K562 (cell line): ENCODE results near the gene OR52W1. TPM values are rescaled to one million over a fixed set of nuclear protein-coding genes. Genes with fewer than 3 reads are reported as not detected.

Experiments
- ATAC-seq: fragments of 200-7000 bp; cut with Tn5 transposase; 3 replicates; pipeline ENCODE4 v1.9.1; 2020; ENCODE audit warnings: moderate library complexity
- BruUV-seq: library from RNA; stranded (reverse); fragments of 400-500 nt; replicated peaks from 2 replicates; lab custom pipeline; 2021; lab: Mats Ljungman, UMichigan
- CTCF ChIA-PET: fragments of 300-600 bp; formaldehyde crosslinking; extraction: SDS; loops from one replicate; lab custom pipeline; 2021; ENCODE audit warnings: low intra/inter-chr PET ratio; lab: Yijun Ruan, JAX
- POLR2A ChIA-PET: fragments of 300-600, 350-650 bp; sonication (Branson Sonifier 250); formaldehyde crosslinking; extraction: SDS; loops from one replicate; lab custom pipeline; 2021; ENCODE audit warnings: antibody characterized with exemption, inconsistent platforms; lab: Yijun Ruan, JAX
- DNase-seq, 4 experiments: peaks; one replicate each; pipeline versions ENCODE4 v3.0.0 to v3.0.0-alpha.2; 2011 to 2018; ENCODE audit warnings: low spot score in 3 of 4, mixed read lengths in 3 of 4; ENCODE audit errors: extremely low read depth in 1 of 4
- FAIRE-seq: peaks from 2 replicates; lab custom pipeline; 2011; peaks lifted over from hg19 to GRCh38; lab: Jason Lieb, UNC
- H2AFZ ChIP-seq: 2 replicates; pipeline ENCODE4 v1.6.0; 2011; ENCODE audit warnings: low read depth, low read length, control low read depth, inconsistent platforms
- H3K27ac ChIP-seq: fragments of 200-600 bp; 3 replicates; pipeline ENCODE4 v1.8.0; 2011; ENCODE audit warnings: low read depth, mild to moderate bottlenecking, control low read depth, inconsistent platforms, low read length, moderate library complexity, mixed read lengths; ENCODE audit errors: extremely low read depth
- H3K27me3 ChIP-seq, 2 experiments: fragments of 300-600 bp in 1 of 2; 2 replicates in 1 of 2; 3 replicates in 1 of 2; pipeline versions ENCODE4 v1.6.0 to v1.8.0; 2011; ENCODE audit warnings: inconsistent platforms in 2 of 2, low read length in 2 of 2, mild to moderate bottlenecking in 1 of 2, mixed read lengths in 1 of 2, moderate library complexity in 1 of 2; ENCODE audit not compliant: control insufficient read depth in 2 of 2, insufficient read depth in 2 of 2
- H3K36me3 ChIP-seq: fragments of 300-600 bp; 3 replicates; pipeline ENCODE4 v1.8.0; 2011; ENCODE audit warnings: mild to moderate bottlenecking, low read length, inconsistent platforms; ENCODE audit not compliant: control insufficient read depth, insufficient read depth
- H3K4me1 ChIP-seq, 2 experiments: fragments of 200-600 bp in 1 of 2; replicated peaks in 1 of 2; 2 replicates in 1 of 2; 3 replicates in 1 of 2; pipeline versions ENCODE4 v1.5.1 to v1.8.0; 2011; ENCODE audit warnings: inconsistent platforms in 2 of 2, low read length in 2 of 2, mild to moderate bottlenecking in 1 of 2, mixed read lengths in 1 of 2, moderate library complexity in 1 of 2; ENCODE audit not compliant: control insufficient read depth in 2 of 2, insufficient read depth in 2 of 2
- H3K4me2 ChIP-seq: 2 replicates; pipeline ENCODE4 v1.6.1; 2011; ENCODE audit warnings: low read length, control low read depth, inconsistent platforms, mixed read lengths; ENCODE audit not compliant: insufficient read depth
- H3K4me3 ChIP-seq: fragments of 200-600 bp; sonication (generic), shearing (Covaris generic); 2 replicates; pipeline ENCODE4 v1.5.1; 2016; ENCODE audit warnings: control low read depth, inconsistent platforms
- H3K79me2 ChIP-seq: fragments of 200-600 bp; 3 replicates; pipeline ENCODE4 v1.8.0; 2011; ENCODE audit warnings: low read length, inconsistent platforms; ENCODE audit not compliant: control insufficient read depth, insufficient read depth
- H3K9ac ChIP-seq, 2 experiments: 2 replicates each; pipeline versions ENCODE4 v1.6.0 to v1.6.1; 2011; ENCODE audit warnings: low read depth in 2 of 2, low read length in 2 of 2, control low read depth in 1 of 2, inconsistent platforms in 1 of 2, mild to moderate bottlenecking in 1 of 2, mixed read lengths in 1 of 2; ENCODE audit not compliant: insufficient read depth in 1 of 2
- H3K9me1 ChIP-seq: one replicate; pipeline ENCODE4 v1.6.0; 2011; ENCODE audit warnings: inconsistent platforms, mild to moderate bottlenecking, low read length, moderate library complexity; ENCODE audit not compliant: control insufficient read depth, insufficient read depth
- H3K9me3 ChIP-seq: replicated peaks from 2 replicates; pipeline ENCODE4 v1.5.1; 2011; ENCODE audit warnings: low read depth, low read length, inconsistent platforms; ENCODE audit not compliant: control insufficient read depth, insufficient read depth
- H4K20me1 ChIP-seq: replicated peaks from 2 replicates; pipeline ENCODE4 v1.6.1; 2011; ENCODE audit warnings: low read length, inconsistent platforms, mixed read lengths; ENCODE audit not compliant: control insufficient read depth, insufficient read depth
- CSDE1 ChIP-seq, 2 experiments: fragments of 450-650 bp; IDR thresholded peaks; 2 replicates each; pipeline ENCODE4 v1.6.1; 2016; ENCODE audit warnings: mild to moderate bottlenecking in 1 of 2
- EP300 ChIP-seq: IDR thresholded peaks from 2 replicates; pipeline ENCODE4 v1.6.1; 2012; ENCODE audit warnings: low read length, improper control_type of control experiment
- HOXB6 ChIP-seq: fragments of 250-450 bp; sonication (Bioruptor Pico); IDR thresholded peaks from 2 replicates; pipeline ENCODE4 v1.5.1; 2022; ENCODE audit warnings: mild to moderate bottlenecking, borderline replicate concordance
- IRF9 ChIP-seq: fragments of 450-650 bp; IDR thresholded peaks from 2 replicates; pipeline ENCODE4 v1.6.1; 2016; ENCODE audit warnings: missing biosample characterization, missing genetic modification characterization
- KLF6 ChIP-seq: fragments of 250-450 bp; sonication (Bioruptor Pico); IDR thresholded peaks from 2 replicates; pipeline ENCODE4 v1.4.0; 2020; ENCODE audit warnings: mild to moderate bottlenecking, moderate library complexity, borderline replicate concordance
- MBD2 ChIP-seq: sonication (generic); IDR thresholded peaks from 2 replicates; pipeline ENCODE4 v1.6.1; 2016; ENCODE audit warnings: low read depth, borderline replicate concordance
- NR4A1 ChIP-seq, 2 experiments: fragments of 250-450 bp in 1 of 2; fragments of 450-650 bp in 1 of 2; sonication (Bioruptor Pico) in 1 of 2; IDR thresholded peaks; 2 replicates each; pipeline versions ENCODE4 v1.4.0 to v1.6.1; 2016 to 2020; ENCODE audit warnings: mild to moderate bottlenecking in 2 of 2, missing compliant biosample characterization in 1 of 2, missing genetic modification characterization in 1 of 2, moderate library complexity in 1 of 2
- POLR2G ChIP-seq: fragments of 200-400 bp; formaldehyde crosslinking; IDR thresholded peaks from 2 replicates; pipeline ENCODE4 v1.6.1; 2017; ENCODE audit warnings: low read depth, mild to moderate bottlenecking, antibody characterized with exemption, low read length, moderate library complexity
- ZBTB26 ChIP-seq: fragments of 450-650 bp; formaldehyde crosslinking; IDR thresholded peaks from 2 replicates; pipeline ENCODE4 v1.4.0; 2022; ENCODE audit warnings: missing genetic modification characterization
- ZNF133 ChIP-seq: fragments of 250-450 bp; sonication (Bioruptor Pico); IDR thresholded peaks from 2 replicates; pipeline ENCODE4 v1.4.0; 2020; ENCODE audit warnings: mild to moderate bottlenecking
- ZSCAN32 ChIP-seq: fragments of 450-650 bp; formaldehyde crosslinking; IDR thresholded peaks from 2 replicates; pipeline ENCODE4 v1.4.0; 2020; ENCODE audit warnings: mild to moderate bottlenecking, moderate library complexity
- WGBS: fragments of 100-300 bp; shearing (Covaris generic); methylation state at CpG from one replicate; pipeline ENCODE4 v1.1.6; 2016; ENCODE audit warnings: low coverage, mixed read lengths; ENCODE audit not compliant: insufficient coverage; ENCODE audit errors: missing lambda C conversion rate; 5-methylcytosine and 5-hydroxymethylcytosine counted together
- in situ Hi-C: fragments of 300-500 bp; cut with MboI; formaldehyde crosslinking; loops from 4 replicates; pipeline ENCODE4 v1.15.0; 2018; ENCODE audit warnings: inconsistent platforms, mixed read lengths
- intact Hi-C: fragments of 100-400 bp; cut with micrococcal nuclease; formaldehyde crosslinking; loops from 2 replicates; pipeline ENCODE4 v1.14.2; 2022
- polyA plus RNA-seq, 8 experiments: library from polyadenylated mRNA; depleted of rRNA in 4 of 8; stranded (reverse) in 5 of 8; unstranded in 3 of 8; fragments of >200 nt; fragmentation: Nextera tagmentation in 2 of 8; fragmentation: Illumina TruSeq in 1 of 8; extraction: Ambion mirVana in 2 of 8; extraction: Trizol in 1 of 8; gene quantifications; 2 replicates each; pipeline versions ENCODE4 v1.2.1 to v1.2.3, GENCODE V29; 2011 to 2014; ENCODE audit warnings: inconsistent platforms in 1 of 8, missing spikeins in 1 of 8
- total RNA-seq, 7 experiments: library from RNA; depleted of rRNA in 6 of 7; stranded (reverse); fragments of >200 nt in 6 of 7; fragmentation: Illumina TruSeq in 2 of 7; extraction: Trizol in 2 of 7; gene quantifications; 2 replicates each; pipeline versions ENCODE4 v1.2.1 to v1.2.3, GENCODE V29; 2011 to 2021; ENCODE audit warnings: low replicate concordance in 1 of 7

Gene OR52W1
- total and polyA plus RNA-seq, 9 of the 15 experiments (the other 6 are each of a cell fraction or from before 2014, with no cell fraction given): not detected

- no peaks in the 10 kb centered on the region for H3K79me2 ChIP-seq
- TF ChIP-seq HOXB6 (CRISPR knock-in tag) (no peak), POLR2G (0 out of 2 replicates have a peak, but pooled peaks have one; percentile 7), KLF6 (CRISPR knock-in tag) (no peak)
- TF ChIP-seq, all 486 proteins: peak for 1
- Histone ChIP-seq H2AFZ (no peak overlapping the region), H3K27me3 (no peaks in the 10 kb centered on the region), H3K27ac (no peak overlapping the region), H3K9ac (no peak overlapping the region), H3K36me3 (peaks cover 48% of the 10 kb centered on the region; the same call in 2 of the 3 replicates), H3K4me1 (peaks cover 0 to 3% of the 10 kb centered on the region in 2 experiments; a peak in 1 of 5 replicates), H3K9me1 (no peaks in the 10 kb centered on the region), H3K9me3 (no peaks in the 10 kb centered on the region), H3K4me2 (no peak overlapping the region), H4K20me1 (no peaks in the 10 kb centered on the region), H3K4me3 (no peak overlapping the region)
- no peak for FAIRE-seq
- BruUV-seq: no TSS peak
- no peak for DNase-seq
- POLR2A ChIA-PET: no interaction called here
- ATAC-seq: no peak
- in situ Hi-C loops: no loop called here
- CTCF ChIA-PET: no interaction called here
- intact Hi-C loops: no loop called here
- WGBS: 94% methylated on average over 9 of the region's 9 CpGs
Measured at GRCh38 chr11:6210274-6210955, 11.4 kb downstream of the OR52W1 start.

DNA sequence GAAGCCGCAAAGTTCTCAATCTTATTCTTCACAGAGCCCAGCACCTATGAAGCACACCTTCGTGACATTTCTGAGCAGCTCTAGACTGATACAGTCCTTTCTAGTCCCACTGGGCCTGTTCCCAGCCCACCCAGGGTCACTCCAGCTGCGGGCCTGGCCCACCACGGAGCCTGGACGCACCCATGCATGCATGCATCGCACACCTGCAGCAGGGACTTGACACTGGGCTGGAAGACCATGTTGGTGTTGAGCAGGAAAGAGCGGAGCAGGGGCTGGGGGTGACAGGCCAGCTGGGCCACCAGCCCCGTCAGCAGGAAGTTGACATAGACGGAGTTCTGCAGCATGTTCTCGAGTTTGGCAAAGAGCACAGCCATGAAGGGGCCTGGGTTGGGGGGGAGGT, 15.5 kb downstream of the OR52W1 start:
- H2AFZ ChIP-seq: no peak overlapping the region
- FAIRE-seq: no peak
- intact Hi-C loops: no loop called here
- TF ChIP-seq ZBTB26 (CRISPR knock-in tag): no peak
- TF ChIP-seq CSDE1 (IDR thresholded peaks at IDR 0.05): no peak
- TF ChIP-seq ZSCAN32: no peak
- no peak for TF ChIP-seq IRF9 (tag)
- TF ChIP-seq EP300: no peak
- no peak for TF ChIP-seq ZNF133 (CRISPR knock-in tag)
- TF ChIP-seq MBD2: no peak
- TF ChIP-seq NR4A1 (CRISPR knock-in tag; IDR thresholded peaks at IDR 0.05): no peak
- TF ChIP-seq NR4A1 (tag; IDR thresholded peaks at IDR 0.05): no peak

More for the DNA sequence above, 15.5 kb downstream of the OR52W1 start:
- Histone ChIP-seq H3K9ac (peak overlapping the region in 1 of 2 experiments; percentile 6; a peak in 1 of 4 replicates), H3K79me2 (no peaks in the 10 kb centered on the region), H3K36me3 (peaks cover 70% of the 10 kb centered on the region; the same call in 2 of the 3 replicates), H3K4me3 (no peak overlapping the region), H3K9me1 (no peaks in the 10 kb centered on the region), H3K9me3 (no peaks in the 10 kb centered on the region), H3K27ac (no peak overlapping the region), H4K20me1 (no peaks in the 10 kb centered on the region), H3K4me1 (peaks cover 0 to 3% of the 10 kb centered on the region in 2 experiments; a peak in 1 of 5 replicates), H3K4me2 (no peak overlapping the region), H3K27me3 (no peaks in the 10 kb centered on the region)
- CTCF ChIA-PET: no interaction called here
- ATAC-seq (no peak), DNase-seq (no peak)
- in situ Hi-C loops: no loop called here
- POLR2A ChIA-PET: no interaction called here
- 95% methylated on average over 8 of the region's 10 CpGs for WGBS
- no TSS peak for BruUV-seq
